Heart left ventricle (tissue), 13 donors: ENCODE measurements around the gene NFX1.

ENCODE experiments used
- POLR2A ChIP-seq, 2 donors: fragments of 450-650 bp; IDR thresholded peaks; one replicate each; pipeline ENCODE4 v1.6.1; 2017; ENCODE audit warnings: antibody characterized with exemption in 2 of 2, mild to moderate bottlenecking in 2 of 2, moderate library complexity in 2 of 2
- TF ChIP-seq, protein P1 (sequence below), 12 donors: fragments of 200-600 bp; sonication (generic) in 4 of 12; IDR thresholded peaks; one replicate each; pipeline versions ENCODE4 v1.5.0 to v1.8.0; 2018 to 2022; ENCODE audit warnings: antibody characterized with exemption in 12 of 12, mild to moderate bottlenecking in 5 of 12
- donor health status: ischemic (EF 13 %, LVEDD 7.1; RV severe dilation, severe dysfunction).
- donor health status: DM: no; HTN: yes; CAD: no.
- donor health status: DM: no; HTN: no; CAD: no.
- donor health status: ischemic (EF 25% LVEDD 6.9; RV normal size, moderate dysfunction).
- donor health status: ischemic (EF 25% LVEDD 5.7; RV mildly dilated, moderate dysfunction).
- donor health status: ischemic (EF 35%, LVEDD 5.7; RV mildly dilated, moderate dysfunction).
- donor health status: nonischemic (EF 11% LVEDD 7.7; RV severe dilation, severe dysfunction).
- donor health status: DM: yes; HTN: yes; CAD: no.
- donor health status: PGD.
- donor health status: ischemic (EF 29% LVEDD 5.4; RV normal size, mild dysfunction).
- donor health status: nonischemic (EF 23%, LVEDD 6.1; RV moderate dilation, normal function).

DNA sequence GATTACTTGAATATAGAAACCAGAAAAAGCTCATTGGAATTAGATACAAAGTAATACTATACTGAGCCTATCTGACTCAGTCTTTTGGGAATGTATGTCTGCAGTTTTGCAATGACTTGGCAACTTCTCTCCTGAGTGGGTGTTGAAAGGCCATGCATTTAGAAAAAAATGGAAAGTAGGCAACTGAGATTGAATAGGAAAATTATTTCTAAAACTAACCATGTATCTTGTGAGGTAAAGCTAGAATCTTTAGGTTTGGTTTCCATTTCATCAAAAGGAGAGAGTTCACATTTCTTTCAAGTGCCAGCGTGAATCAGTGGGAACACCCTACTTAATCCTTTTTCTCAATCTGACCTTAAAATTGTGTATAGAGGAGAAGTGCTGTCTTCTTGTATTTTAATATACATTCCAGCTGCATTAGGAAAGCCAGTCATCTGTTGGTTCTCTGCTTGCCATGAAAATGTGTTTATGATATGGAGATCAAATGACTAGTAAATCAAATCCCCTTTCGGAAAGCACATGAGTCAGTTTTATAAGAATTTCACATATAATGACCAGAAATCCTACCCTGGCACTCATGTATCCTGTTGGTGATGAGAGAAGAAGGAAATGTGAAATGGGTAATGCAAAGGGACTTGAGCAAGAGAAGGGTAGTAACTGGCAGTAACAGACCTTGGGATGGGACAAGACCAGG lies 30.4 kb downstream of the NFX1 start:
- TF ChIP-seq, protein P1, sequence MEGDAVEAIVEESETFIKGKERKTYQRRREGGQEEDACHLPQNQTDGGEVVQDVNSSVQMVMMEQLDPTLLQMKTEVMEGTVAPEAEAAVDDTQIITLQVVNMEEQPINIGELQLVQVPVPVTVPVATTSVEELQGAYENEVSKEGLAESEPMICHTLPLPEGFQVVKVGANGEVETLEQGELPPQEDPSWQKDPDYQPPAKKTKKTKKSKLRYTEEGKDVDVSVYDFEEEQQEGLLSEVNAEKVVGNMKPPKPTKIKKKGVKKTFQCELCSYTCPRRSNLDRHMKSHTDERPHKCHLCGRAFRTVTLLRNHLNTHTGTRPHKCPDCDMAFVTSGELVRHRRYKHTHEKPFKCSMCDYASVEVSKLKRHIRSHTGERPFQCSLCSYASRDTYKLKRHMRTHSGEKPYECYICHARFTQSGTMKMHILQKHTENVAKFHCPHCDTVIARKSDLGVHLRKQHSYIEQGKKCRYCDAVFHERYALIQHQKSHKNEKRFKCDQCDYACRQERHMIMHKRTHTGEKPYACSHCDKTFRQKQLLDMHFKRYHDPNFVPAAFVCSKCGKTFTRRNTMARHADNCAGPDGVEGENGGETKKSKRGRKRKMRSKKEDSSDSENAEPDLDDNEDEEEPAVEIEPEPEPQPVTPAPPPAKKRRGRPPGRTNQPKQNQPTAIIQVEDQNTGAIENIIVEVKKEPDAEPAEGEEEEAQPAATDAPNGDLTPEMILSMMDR (IDR thresholded peaks at IDR 0.05), result no peak
- no peak for TF ChIP-seq POLR2A (IDR thresholded peaks at IDR 0.05)
